Lower lobe of right lung (tissue), 2 donors: ENCODE results near the gene AFDN. TPM values are rescaled to one million over a fixed set of nuclear protein-coding genes. Genes with fewer than 3 reads are reported as not detected.

Experiments used
- ATAC-seq, 2 donors: fragments of 200-7000 bp; cut with Tn5 transposase; one replicate each; pipeline ENCODE4 v1.9.1; 2020 to 2022; ENCODE audit warnings: mild to moderate bottlenecking in 2 of 2, moderate library complexity in 2 of 2
- DNase-seq: peaks from one replicate; pipeline ENCODE4 v3.0.0-alpha.2; 2020
- H3K27ac ChIP-seq: fragments of 200-600 bp; one replicate; pipeline ENCODE4 v1.8.0; 2022
- H3K27me3 ChIP-seq: fragments of 200-600 bp; one replicate; pipeline ENCODE4 v1.8.0; 2022; ENCODE audit warnings: low read depth
- H3K36me3 ChIP-seq: fragments of 200-600 bp; one replicate; pipeline ENCODE4 v1.8.0; 2022; ENCODE audit warnings: mild to moderate bottlenecking
- H3K4me1 ChIP-seq: fragments of 200-600 bp; one replicate; pipeline ENCODE4 v1.8.0; 2022
- H3K4me3 ChIP-seq: fragments of 200-600 bp; one replicate; pipeline ENCODE4 v1.8.0; 2022; ENCODE audit warnings: mild to moderate bottlenecking
- H3K9me3 ChIP-seq: fragments of 200-600 bp; one replicate; pipeline ENCODE4 v1.8.0; 2022
- intact Hi-C: fragments of 100-400 bp; cut with DNase I; formaldehyde crosslinking; loops from one replicate; pipeline ENCODE4 v1.11.0; 2022
- total RNA-seq: library from RNA; stranded (reverse); fragmentation: NEBNext Ultra II Directional; extraction: Animal tissue kit (Norgen Biotek cat#: 25700); gene quantifications from one replicate; pipeline ENCODE4 v1.2.1, GENCODE V29; 2021
- TF ChIP-seq, protein P1 (sequence below): fragments of 200-600 bp; IDR thresholded peaks from one replicate; pipeline ENCODE4 v1.8.0; 2022; ENCODE audit warnings: antibody characterized with exemption, mild to moderate bottlenecking
- donor health status: DM: no; HTN: yes; CAD: no; lungs with severe emphysema.

AFDN gene
- total RNA-seq, 1 donor from 2014 or later, result 167 TPM

GRCh38 chr6:167870321-167870720, 43.6 kb downstream of the AFDN start:
- intact Hi-C loops, result no loop called here
- Histone ChIP-seq H3K9me3 (no peaks in the 10 kb centered on the region), H3K4me1 (no peaks in the 10 kb centered on the region), H3K4me3 (no peak overlapping the region), H3K27ac (no peak overlapping the region), H3K36me3 (peaks cover 79% of the 10 kb centered on the region), H3K27me3 (no peaks in the 10 kb centered on the region)
- no peak for DNase-seq
- ATAC-seq, result no peak
- TF ChIP-seq, protein P1, sequence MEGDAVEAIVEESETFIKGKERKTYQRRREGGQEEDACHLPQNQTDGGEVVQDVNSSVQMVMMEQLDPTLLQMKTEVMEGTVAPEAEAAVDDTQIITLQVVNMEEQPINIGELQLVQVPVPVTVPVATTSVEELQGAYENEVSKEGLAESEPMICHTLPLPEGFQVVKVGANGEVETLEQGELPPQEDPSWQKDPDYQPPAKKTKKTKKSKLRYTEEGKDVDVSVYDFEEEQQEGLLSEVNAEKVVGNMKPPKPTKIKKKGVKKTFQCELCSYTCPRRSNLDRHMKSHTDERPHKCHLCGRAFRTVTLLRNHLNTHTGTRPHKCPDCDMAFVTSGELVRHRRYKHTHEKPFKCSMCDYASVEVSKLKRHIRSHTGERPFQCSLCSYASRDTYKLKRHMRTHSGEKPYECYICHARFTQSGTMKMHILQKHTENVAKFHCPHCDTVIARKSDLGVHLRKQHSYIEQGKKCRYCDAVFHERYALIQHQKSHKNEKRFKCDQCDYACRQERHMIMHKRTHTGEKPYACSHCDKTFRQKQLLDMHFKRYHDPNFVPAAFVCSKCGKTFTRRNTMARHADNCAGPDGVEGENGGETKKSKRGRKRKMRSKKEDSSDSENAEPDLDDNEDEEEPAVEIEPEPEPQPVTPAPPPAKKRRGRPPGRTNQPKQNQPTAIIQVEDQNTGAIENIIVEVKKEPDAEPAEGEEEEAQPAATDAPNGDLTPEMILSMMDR, result no peak

DNA sequence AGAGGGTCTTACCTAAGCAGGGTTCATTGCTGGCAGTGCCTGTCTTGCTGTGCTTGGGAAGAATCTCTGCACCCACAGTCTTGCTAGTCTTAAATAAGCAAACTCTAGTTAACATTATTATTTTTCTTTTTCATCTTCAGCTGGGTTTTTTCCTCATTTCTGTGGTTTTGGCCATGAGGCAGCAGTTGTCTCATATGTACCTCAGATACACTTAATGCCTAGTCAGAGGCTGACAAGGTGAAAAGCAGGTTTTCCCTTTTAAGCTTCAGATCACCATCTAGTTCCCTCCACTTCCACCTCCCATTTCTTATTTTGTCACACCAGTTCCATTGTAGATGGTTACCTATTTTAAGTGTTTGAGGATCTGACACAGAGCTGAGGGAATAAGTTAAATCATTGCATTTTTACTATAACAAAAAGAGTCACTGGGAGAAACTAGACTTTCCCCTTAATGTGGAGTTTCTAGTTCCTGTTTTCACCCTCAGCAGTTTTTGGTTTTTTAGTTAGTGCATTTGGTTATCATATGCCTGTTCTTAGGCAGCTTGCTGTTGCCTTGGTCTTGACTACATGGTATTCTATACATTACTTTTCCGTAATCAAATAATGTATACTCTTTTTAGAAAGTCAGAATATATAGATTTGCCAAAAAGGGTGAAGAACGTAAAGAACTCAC, 46.0 kb downstream of the AFDN start:
- H3K36me3 ChIP-seq, result peaks cover 80% of the 10 kb centered on the region
- intact Hi-C loops, result no loop called here

GRCh38 chr6:167877994-167878779, 51.5 kb downstream of the AFDN start:
- ATAC-seq (no peak), DNase-seq (no peak)
- no peaks in the 10 kb centered on the region for H3K4me1 ChIP-seq
- intact Hi-C loops, result no loop called here
- H3K4me3 ChIP-seq, result no peak overlapping the region
- H3K36me3 ChIP-seq, result peaks cover 66% of the 10 kb centered on the region
- H3K27me3 ChIP-seq, result no peaks in the 10 kb centered on the region
- TF ChIP-seq, protein P1, result no peak
- no peak overlapping the region for H3K27ac ChIP-seq
- no peaks in the 10 kb centered on the region for H3K9me3 ChIP-seq

More for the DNA sequence above, 46.0 kb downstream of the AFDN start:
- H3K4me1 ChIP-seq, result no peaks in the 10 kb centered on the region
- no peaks in the 10 kb centered on the region for H3K9me3 ChIP-seq
- ATAC-seq, result no peak
- no peak overlapping the region for H3K27ac ChIP-seq
- DNase-seq, result no peak
- TF ChIP-seq, protein P1, result no peak
- H3K27me3 ChIP-seq, result no peaks in the 10 kb centered on the region
- H3K4me3 ChIP-seq, result no peak overlapping the region

DNA sequence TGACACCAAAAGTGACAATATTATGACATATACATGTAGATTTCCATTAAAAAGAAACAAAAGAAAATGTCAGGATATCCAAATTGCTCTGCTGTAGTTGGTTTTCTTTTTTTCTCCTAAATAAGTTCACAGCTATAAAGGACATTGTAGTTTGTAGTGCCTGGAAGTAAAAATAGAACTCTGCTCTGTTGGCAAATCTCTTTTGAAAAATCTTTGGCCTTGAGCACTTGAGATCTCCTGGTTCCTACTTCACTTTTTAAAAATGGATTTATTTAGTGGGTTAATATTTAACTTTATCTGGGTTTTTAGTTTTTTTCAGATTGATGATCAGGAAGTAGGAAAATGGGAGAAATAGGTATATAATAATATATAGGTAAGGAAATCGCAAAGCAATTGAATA, 52.9 kb downstream of the AFDN start:
- Histone ChIP-seq H3K4me1 (no peaks in the 10 kb centered on the region), H3K27me3 (no peaks in the 10 kb centered on the region), H3K27ac (no peak overlapping the region), H3K4me3 (no peak overlapping the region), H3K36me3 (peaks cover 69% of the 10 kb centered on the region), H3K9me3 (no peaks in the 10 kb centered on the region)
- intact Hi-C loops, result no loop called here
- TF ChIP-seq, protein P1, result no peak
- DNase-seq (no peak), ATAC-seq (no peak)

DNA sequence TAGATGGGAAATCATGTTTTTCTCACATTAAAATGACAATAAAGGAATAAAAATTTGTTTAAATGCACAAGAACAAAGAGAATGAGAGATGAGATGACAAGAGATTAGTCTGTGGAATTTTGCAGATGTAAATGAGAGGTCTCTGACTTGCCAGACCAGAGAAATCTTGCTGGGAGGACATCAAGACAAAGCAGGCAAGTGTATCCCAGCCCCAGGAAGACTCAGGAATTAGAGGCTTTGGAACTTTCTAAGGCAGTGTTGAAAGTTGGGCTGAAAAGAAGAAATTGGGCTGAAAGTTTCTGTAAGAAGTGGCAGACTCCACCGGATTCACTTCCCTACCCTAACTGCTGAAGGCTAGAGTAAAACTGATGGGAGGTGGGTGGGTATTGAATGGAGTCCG, 54.6 kb downstream of the AFDN start:
- no peak for DNase-seq
- H3K27me3 ChIP-seq, result no peaks in the 10 kb centered on the region
- TF ChIP-seq, protein P1, result no peak
- no peak overlapping the region for H3K27ac ChIP-seq
- no peak overlapping the region for H3K4me3 ChIP-seq
- peaks cover 65% of the 10 kb centered on the region for H3K36me3 ChIP-seq
- intact Hi-C loops, result no loop called here
- ATAC-seq, result no peak
- H3K9me3 ChIP-seq, result no peaks in the 10 kb centered on the region
- H3K4me1 ChIP-seq, result no peaks in the 10 kb centered on the region
